SH-SY5Y (cell line): ENCODE data around the gene WNT3A.

Source experiments
- GATA2 ChIP-seq: IDR thresholded peaks from 2 replicates; pipeline ENCODE4 v1.6.1; 2011; ENCODE audit warnings: mild to moderate bottlenecking, low read depth, low read length
- GATA3 ChIP-seq: IDR thresholded peaks from 2 replicates; pipeline ENCODE4 v1.6.1; 2011; ENCODE audit warnings: low read depth, mild to moderate bottlenecking, low read length, moderate library complexity

Gene WNT3A

GRCh38 chr1:228020686-228021354, 14.0 kb downstream of the WNT3A start:
- TF ChIP-seq GATA2: no peak
- TF ChIP-seq GATA3: no peak

- TF ChIP-seq GATA2: no peak
Observed at GRCh38 chr1:228021355-228022030, 14.7 kb downstream of the WNT3A start.

GRCh38 chr1:228022571-228023293, 15.9 kb downstream of the WNT3A start:
- TF ChIP-seq GATA2: no peak
- TF ChIP-seq GATA3: no peak

DNA sequence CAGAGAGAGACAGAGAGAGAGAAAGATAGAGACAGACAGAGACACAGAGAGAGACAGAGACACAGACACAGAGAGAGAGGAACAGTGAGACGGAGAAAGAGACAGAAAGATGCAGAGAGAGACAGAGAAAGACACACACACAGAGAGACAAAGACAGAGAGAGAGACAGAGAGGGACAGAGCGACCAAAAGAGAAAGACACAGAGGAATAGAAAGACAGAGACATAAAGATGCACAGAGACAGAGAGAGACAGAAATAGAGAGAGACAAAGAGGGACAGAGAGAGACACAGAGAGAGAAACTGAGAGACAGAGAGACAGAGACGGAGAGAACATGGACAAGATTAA, 16.5 kb downstream of the WNT3A start:
- TF ChIP-seq GATA3 (no peak), GATA2 (no peak)

- no peak for TF ChIP-seq GATA3
- TF ChIP-seq GATA2: no peak
Observed at GRCh38 chr1:228029281-228029680, 22.5 kb downstream of the WNT3A start.

DNA sequence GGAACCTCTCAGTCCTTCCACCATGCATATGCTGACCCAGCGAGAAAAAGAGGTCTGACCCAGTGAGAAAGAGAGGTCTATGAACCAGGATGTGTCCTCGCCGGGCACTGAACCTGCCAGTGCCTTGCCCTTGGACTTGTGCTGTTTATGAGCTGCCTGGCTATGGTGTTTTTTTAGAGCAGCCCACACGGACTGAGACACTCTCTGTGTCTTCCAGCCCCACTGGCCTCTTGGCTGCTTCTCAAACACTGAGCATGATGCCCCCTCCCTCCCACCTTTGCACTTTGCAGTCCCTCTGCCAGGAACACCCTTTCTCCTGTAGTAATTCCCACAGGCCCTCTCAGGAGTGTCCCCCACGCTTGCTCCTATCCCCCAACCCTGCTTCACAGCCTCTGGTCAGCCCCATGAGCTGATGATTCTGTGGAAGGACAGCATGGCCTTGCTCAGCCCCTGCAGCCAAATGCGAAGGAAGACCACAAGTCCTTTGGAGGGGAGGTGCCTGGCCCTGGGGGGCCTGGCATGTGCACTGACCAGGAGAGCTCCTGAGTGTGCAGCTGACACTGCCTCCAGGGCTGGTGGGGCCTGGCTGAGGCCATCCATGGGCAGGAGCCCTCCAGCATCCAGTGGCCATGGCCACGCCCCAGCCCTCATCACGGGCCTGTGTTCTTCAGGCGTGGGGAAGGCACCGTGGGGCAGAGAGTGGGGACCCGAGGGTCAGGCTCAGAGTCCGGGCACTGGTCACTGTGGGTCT, 23.8 kb downstream of the WNT3A start:
- TF ChIP-seq GATA2 (no peak), GATA3 (no peak)

DNA sequence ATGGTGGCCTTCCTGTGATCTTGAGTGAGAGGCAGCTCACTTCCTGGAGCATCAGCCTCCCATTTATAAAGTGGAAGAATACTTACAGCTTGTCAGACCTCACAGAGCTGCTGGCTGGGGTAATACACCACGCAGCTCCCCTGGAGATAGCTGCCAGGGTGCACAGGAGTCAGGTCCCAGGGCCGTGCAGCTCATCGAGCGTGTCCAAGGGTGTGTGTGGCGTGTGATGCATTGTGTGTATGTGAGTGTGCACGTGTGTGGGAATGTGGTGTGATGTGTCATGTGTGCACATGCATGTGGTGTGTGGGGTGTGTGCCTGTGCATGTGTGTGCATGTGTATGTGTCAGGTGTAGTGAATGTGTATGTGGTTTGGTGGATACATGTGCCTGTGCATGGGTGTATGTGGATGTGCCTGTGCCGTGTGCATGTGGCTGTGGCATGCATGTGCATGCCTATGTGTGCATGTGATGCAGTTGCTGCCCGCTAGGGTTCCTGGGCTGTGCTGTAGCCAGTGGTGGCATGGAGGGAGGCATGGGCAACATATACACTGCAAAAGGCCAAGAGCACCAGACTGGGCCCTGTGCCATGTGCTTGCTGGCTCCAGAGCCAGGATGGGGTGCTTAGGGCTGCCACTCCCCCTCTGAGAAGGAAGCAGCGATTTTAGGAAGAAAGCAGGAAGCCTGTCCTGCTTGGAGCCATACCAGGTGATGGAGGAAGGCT, 24.6 kb downstream of the WNT3A start:
- TF ChIP-seq GATA3 (no peak), GATA2 (no peak)

- TF ChIP-seq GATA2 (no peak), GATA3 (no peak)
Observed at GRCh38 chr1:228032041-228032440, 25.2 kb downstream of the WNT3A start.

GRCh38 chr1:228033376-228033775, 26.6 kb downstream of the WNT3A start:
- TF ChIP-seq GATA2 (no peak), GATA3 (no peak)

GRCh38 chr1:228034954-228035837, 28.4 kb downstream of the WNT3A start:
- TF ChIP-seq GATA2 (no peak), GATA3 (no peak)

DNA sequence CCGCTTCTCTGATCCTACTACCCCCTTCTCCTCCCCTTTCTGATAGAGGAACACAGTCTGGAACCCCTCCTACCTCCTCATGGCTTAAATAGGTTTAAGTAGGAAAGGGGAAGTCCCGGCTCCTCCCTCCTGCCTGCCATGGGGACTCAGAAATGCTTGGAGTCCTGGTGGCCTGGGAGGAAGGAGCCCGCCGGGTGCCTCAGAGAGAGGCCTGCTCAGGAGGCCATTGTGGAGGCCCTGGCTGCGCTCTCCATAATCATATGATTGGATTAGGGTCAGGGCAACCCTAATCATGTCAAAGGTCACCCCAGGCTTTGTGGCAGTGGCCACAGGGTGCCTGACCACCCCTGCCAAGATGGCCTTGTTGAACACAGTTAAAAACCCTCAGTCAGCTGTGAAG, 29.0 kb downstream of the WNT3A start:
- TF ChIP-seq GATA2 (no peak), GATA3 (no peak)

GRCh38 chr1:228036701-228037231, 30.0 kb downstream of the WNT3A start:
- TF ChIP-seq GATA3 (no peak), GATA2 (no peak)
